Liver (tissue), 9 donors: ENCODE data around the gene SLMAP. TPM values are rescaled to one million over a fixed set of nuclear protein-coding genes. Genes with fewer than 3 reads are reported as not detected.
A peak's percentile ranks its signal among the peaks of the same experiment; 100 is the strongest.

Experiments used
- DNase-seq: peaks from one replicate; pipeline ENCODE4 v3.0.0-alpha.2; 2017; ENCODE audit warnings: low spot score
- H3K27ac ChIP-seq, 2 donors: one replicate each; pipeline ENCODE4 v1.7.0; 2013; ENCODE audit warnings: inconsistent platforms in 2 of 2, low read length in 2 of 2, control low read depth in 1 of 2, low read depth in 1 of 2, mild to moderate bottlenecking in 1 of 2
- H3K27me3 ChIP-seq, 4 donors: one replicate each; pipeline versions ENCODE4 v1.6.1 to v1.7.0; 2013; ENCODE audit warnings: low read length in 3 of 4, inconsistent platforms in 1 of 4, mild to moderate bottlenecking in 1 of 4, moderate library complexity in 1 of 4; ENCODE audit not compliant: control insufficient read depth in 4 of 4, insufficient read depth in 4 of 4
- H3K36me3 ChIP-seq, 4 donors: one replicate each; pipeline versions ENCODE4 v1.6.1 to v1.7.0; 2013; ENCODE audit warnings: low read length in 3 of 4, mild to moderate bottlenecking in 3 of 4, low read depth in 1 of 4, moderate library complexity in 1 of 4; ENCODE audit not compliant: control insufficient read depth in 4 of 4, insufficient read depth in 3 of 4
- H3K4me1 ChIP-seq, 4 donors: one replicate each; pipeline versions ENCODE4 v1.6.1 to v1.7.0; 2013; ENCODE audit warnings: low read length in 3 of 4, mild to moderate bottlenecking in 3 of 4, moderate library complexity in 1 of 4; ENCODE audit not compliant: control insufficient read depth in 4 of 4, insufficient read depth in 4 of 4
- H3K4me3 ChIP-seq, 3 donors: one replicate each; pipeline versions ENCODE4 v1.6.1 to v1.7.0; 2013; ENCODE audit warnings: low read length in 3 of 3, control low read depth in 1 of 3, low read depth in 1 of 3, mild to moderate bottlenecking in 1 of 3
- H3K9ac ChIP-seq, 2 donors: one replicate each; pipeline ENCODE4 v1.7.0; 2013; ENCODE audit warnings: low read length in 2 of 2, mild to moderate bottlenecking in 2 of 2, moderate library complexity in 2 of 2, control low read depth in 1 of 2, low read depth in 1 of 2
- H3K9me3 ChIP-seq, 4 donors: one replicate each; pipeline versions ENCODE4 v1.6.1 to v1.7.0; 2013; ENCODE audit warnings: low read length in 3 of 4; ENCODE audit not compliant: control insufficient read depth in 4 of 4
- EGR1 ChIP-seq, 2 donors: IDR thresholded peaks; 2 replicates each; pipeline ENCODE4 v1.6.1; 2016 to 2018; ENCODE audit warnings: antibody characterized with exemption in 2 of 2, low read depth in 2 of 2
- FOXA1 ChIP-seq: IDR thresholded peaks from 2 replicates; pipeline ENCODE4 v1.6.1; 2016; ENCODE audit warnings: antibody characterized with exemption
- FOXA2 ChIP-seq: IDR thresholded peaks from 2 replicates; pipeline ENCODE4 v1.6.1; 2016; ENCODE audit warnings: antibody characterized with exemption
- GABPA ChIP-seq, 2 donors: IDR thresholded peaks in 1 of 2; conservative IDR thresholded peaks in 1 of 2; 2 replicates each; pipeline ENCODE4 v1.6.1; 2016; ENCODE audit warnings: antibody characterized with exemption in 2 of 2, mild to moderate bottlenecking in 1 of 2, moderate library complexity in 1 of 2
- HNF4A ChIP-seq, 2 donors: conservative IDR thresholded peaks; 2 replicates each; pipeline ENCODE4 v1.6.1; 2016; ENCODE audit warnings: antibody characterized with exemption in 2 of 2, mild to moderate bottlenecking in 2 of 2
- HNF4G ChIP-seq: IDR thresholded peaks from 2 replicates; pipeline ENCODE4 v1.6.1; 2016; ENCODE audit warnings: antibody characterized with exemption
- JUND ChIP-seq, 2 donors: IDR thresholded peaks; 2 replicates each; pipeline ENCODE4 v1.6.1; 2016; ENCODE audit warnings: antibody characterized with exemption in 2 of 2
- NR2F2 ChIP-seq: IDR thresholded peaks from 2 replicates; pipeline ENCODE4 v1.6.1; 2016; ENCODE audit warnings: antibody characterized with exemption
- RAD21 ChIP-seq, 2 donors: IDR thresholded peaks; 2 replicates each; pipeline ENCODE4 v1.6.1; 2016; ENCODE audit warnings: antibody characterized with exemption in 2 of 2, mild to moderate bottlenecking in 2 of 2
- RXRA ChIP-seq, 2 donors: IDR thresholded peaks; 2 replicates each; pipeline ENCODE4 v1.6.1; 2017 to 2018; ENCODE audit warnings: antibody characterized with exemption in 2 of 2, mild to moderate bottlenecking in 1 of 2
- SP1 ChIP-seq: IDR thresholded peaks from 2 replicates; pipeline ENCODE4 v1.6.1; 2018; ENCODE audit warnings: antibody characterized with exemption, mild to moderate bottlenecking
- TAF1 ChIP-seq: conservative IDR thresholded peaks from 2 replicates; pipeline ENCODE4 v1.6.1; 2016; ENCODE audit warnings: antibody characterized with exemption, mild to moderate bottlenecking
- YY1 ChIP-seq: IDR thresholded peaks from 2 replicates; pipeline ENCODE4 v1.6.1; 2016; ENCODE audit warnings: antibody characterized with exemption, mild to moderate bottlenecking
- WGBS: extraction: QIAGEN DNeasy Blood & Tissue Kit; methylation state at CpG from one replicate; pipeline ENCODE4 v1.1.7; 2013; 5-methylcytosine and 5-hydroxymethylcytosine counted together
- polyA plus RNA-seq, 2 donors: library from polyadenylated mRNA; stranded (reverse) in 1 of 2; unstranded in 1 of 2; fragments of 200-250 nt in 1 of 2; fragments of >200 nt in 1 of 2; fragmentation: Nextera tagmentation in 1 of 2; extraction: Ambion mirVana in 1 of 2; gene quantifications; one replicate each; pipeline versions ENCODE4 v1.2.1 to v1.2.3, GENCODE V29; 2013 to 2015
- total RNA-seq, 2 donors: library from RNA; depleted of rRNA; stranded (reverse); fragments of >200 nt; gene quantifications; one replicate each; pipeline ENCODE4 v1.2.3, GENCODE V29; 2014
- TF ChIP-seq, protein P1 (sequence below): IDR thresholded peaks from 2 replicates; pipeline ENCODE4 v1.6.1; 2016; ENCODE audit warnings: antibody characterized with exemption, mild to moderate bottlenecking
- TF ChIP-seq, protein P2 (sequence below): IDR thresholded peaks from 2 replicates; pipeline ENCODE4 v1.6.1; 2016; ENCODE audit warnings: antibody characterized with exemption
- TF ChIP-seq, protein P3 (sequence below): fragments of 150-350 bp; IDR thresholded peaks from 2 replicates; pipeline ENCODE4 v1.5.1; 2017; ENCODE audit warnings: improper control_type of control experiment, low read depth, low read length; ENCODE audit not compliant: missing input control
- TF ChIP-seq, protein P4 (sequence below): IDR thresholded peaks from 2 replicates; pipeline ENCODE4 v1.6.1; 2016; ENCODE audit warnings: antibody characterized with exemption
- TF ChIP-seq, protein P5 (sequence below): IDR thresholded peaks from 2 replicates; pipeline ENCODE4 v1.6.1; 2016; ENCODE audit warnings: antibody characterized with exemption
- donor health status: healthy.
- donor health status: healthy.
- donor health status: healthy.
- donor health status: healthy.
- donor health status: healthy.

SLMAP gene
- total and polyA plus RNA-seq, 4 donors, result 10.2 to 37.8 (median 19.4) TPM

DNA sequence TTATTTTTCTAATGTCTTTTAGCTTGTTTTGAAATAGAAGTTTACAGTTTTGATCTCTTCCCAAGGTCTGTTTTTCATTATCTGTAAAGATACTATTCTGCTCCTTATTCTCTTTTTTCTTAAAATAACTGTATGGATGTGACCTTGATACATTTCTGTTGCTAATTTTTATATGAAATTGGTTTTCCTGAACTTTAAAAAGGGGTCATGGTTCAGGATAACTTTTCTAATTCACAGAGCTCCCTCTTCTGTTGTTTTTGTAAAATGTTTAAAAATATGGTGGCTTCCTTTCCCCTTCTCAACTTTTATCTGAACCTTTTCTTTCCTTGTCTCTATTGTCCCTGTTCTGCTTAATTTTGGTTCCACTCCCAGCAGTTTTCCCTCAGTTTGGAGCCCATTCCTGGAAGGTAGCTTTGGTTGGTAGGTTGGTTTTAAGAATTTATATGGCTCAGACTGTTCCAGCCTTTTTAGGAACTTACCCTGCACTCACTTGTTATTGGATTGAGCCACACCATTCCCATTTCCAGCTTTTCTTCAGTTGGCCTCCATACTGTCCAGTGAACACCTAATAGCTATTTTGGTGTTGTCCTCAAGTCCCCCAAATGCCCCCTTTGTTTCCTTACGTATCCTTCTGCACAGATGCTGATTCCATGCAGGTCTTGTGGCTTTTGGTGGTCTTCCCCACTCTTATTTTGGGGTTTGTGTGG lies 70.3 kb downstream of the SLMAP start:
- no peak overlapping the region for H3K4me3 ChIP-seq
- 95% methylated on average over 1 of the region's 1 CpG for WGBS
- H3K36me3 ChIP-seq, result no peaks in the 10 kb centered on the region
- peaks cover 0 to 36% (median 17%) of the 10 kb centered on the region in 4 donors for H3K4me1 ChIP-seq
- TF ChIP-seq RAD21 (IDR thresholded peaks at IDR 0.05), result peak; percentile 69 to 70
- TF ChIP-seq NR2F2, result no peak
- no peak for TF ChIP-seq GABPA (IDR thresholded peaks at IDR 0.05 in 1 of 2, conservative IDR thresholded peaks at IDR 0.05 in 1 of 2)
- TF ChIP-seq YY1, result peak; percentile 36
- TF ChIP-seq HNF4G, result no peak
- TF ChIP-seq TAF1, result no peak
- TF ChIP-seq, protein P1, sequence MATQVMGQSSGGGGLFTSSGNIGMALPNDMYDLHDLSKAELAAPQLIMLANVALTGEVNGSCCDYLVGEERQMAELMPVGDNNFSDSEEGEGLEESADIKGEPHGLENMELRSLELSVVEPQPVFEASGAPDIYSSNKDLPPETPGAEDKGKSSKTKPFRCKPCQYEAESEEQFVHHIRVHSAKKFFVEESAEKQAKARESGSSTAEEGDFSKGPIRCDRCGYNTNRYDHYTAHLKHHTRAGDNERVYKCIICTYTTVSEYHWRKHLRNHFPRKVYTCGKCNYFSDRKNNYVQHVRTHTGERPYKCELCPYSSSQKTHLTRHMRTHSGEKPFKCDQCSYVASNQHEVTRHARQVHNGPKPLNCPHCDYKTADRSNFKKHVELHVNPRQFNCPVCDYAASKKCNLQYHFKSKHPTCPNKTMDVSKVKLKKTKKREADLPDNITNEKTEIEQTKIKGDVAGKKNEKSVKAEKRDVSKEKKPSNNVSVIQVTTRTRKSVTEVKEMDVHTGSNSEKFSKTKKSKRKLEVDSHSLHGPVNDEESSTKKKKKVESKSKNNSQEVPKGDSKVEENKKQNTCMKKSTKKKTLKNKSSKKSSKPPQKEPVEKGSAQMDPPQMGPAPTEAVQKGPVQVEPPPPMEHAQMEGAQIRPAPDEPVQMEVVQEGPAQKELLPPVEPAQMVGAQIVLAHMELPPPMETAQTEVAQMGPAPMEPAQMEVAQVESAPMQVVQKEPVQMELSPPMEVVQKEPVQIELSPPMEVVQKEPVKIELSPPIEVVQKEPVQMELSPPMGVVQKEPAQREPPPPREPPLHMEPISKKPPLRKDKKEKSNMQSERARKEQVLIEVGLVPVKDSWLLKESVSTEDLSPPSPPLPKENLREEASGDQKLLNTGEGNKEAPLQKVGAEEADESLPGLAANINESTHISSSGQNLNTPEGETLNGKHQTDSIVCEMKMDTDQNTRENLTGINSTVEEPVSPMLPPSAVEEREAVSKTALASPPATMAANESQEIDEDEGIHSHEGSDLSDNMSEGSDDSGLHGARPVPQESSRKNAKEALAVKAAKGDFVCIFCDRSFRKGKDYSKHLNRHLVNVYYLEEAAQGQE, result no peak
- no peak for TF ChIP-seq RXRA (IDR thresholded peaks at IDR 0.05)
- no peak for TF ChIP-seq SP1
- TF ChIP-seq, protein P2, sequence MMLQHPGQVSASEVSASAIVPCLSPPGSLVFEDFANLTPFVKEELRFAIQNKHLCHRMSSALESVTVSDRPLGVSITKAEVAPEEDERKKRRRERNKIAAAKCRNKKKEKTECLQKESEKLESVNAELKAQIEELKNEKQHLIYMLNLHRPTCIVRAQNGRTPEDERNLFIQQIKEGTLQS, result no peak
- TF ChIP-seq HNF4A (conservative IDR thresholded peaks at IDR 0.05), result peak in 1 of 2 donors; percentile 8
- TF ChIP-seq JUND (IDR thresholded peaks at IDR 0.05), result no peak
- TF ChIP-seq, protein P3, sequence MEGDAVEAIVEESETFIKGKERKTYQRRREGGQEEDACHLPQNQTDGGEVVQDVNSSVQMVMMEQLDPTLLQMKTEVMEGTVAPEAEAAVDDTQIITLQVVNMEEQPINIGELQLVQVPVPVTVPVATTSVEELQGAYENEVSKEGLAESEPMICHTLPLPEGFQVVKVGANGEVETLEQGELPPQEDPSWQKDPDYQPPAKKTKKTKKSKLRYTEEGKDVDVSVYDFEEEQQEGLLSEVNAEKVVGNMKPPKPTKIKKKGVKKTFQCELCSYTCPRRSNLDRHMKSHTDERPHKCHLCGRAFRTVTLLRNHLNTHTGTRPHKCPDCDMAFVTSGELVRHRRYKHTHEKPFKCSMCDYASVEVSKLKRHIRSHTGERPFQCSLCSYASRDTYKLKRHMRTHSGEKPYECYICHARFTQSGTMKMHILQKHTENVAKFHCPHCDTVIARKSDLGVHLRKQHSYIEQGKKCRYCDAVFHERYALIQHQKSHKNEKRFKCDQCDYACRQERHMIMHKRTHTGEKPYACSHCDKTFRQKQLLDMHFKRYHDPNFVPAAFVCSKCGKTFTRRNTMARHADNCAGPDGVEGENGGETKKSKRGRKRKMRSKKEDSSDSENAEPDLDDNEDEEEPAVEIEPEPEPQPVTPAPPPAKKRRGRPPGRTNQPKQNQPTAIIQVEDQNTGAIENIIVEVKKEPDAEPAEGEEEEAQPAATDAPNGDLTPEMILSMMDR, result peak; percentile 3
- TF ChIP-seq, protein P4, sequence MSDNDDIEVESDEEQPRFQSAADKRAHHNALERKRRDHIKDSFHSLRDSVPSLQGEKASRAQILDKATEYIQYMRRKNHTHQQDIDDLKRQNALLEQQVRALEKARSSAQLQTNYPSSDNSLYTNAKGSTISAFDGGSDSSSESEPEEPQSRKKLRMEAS, result no peak
- TF ChIP-seq FOXA2, result no peak
- TF ChIP-seq, protein P5, sequence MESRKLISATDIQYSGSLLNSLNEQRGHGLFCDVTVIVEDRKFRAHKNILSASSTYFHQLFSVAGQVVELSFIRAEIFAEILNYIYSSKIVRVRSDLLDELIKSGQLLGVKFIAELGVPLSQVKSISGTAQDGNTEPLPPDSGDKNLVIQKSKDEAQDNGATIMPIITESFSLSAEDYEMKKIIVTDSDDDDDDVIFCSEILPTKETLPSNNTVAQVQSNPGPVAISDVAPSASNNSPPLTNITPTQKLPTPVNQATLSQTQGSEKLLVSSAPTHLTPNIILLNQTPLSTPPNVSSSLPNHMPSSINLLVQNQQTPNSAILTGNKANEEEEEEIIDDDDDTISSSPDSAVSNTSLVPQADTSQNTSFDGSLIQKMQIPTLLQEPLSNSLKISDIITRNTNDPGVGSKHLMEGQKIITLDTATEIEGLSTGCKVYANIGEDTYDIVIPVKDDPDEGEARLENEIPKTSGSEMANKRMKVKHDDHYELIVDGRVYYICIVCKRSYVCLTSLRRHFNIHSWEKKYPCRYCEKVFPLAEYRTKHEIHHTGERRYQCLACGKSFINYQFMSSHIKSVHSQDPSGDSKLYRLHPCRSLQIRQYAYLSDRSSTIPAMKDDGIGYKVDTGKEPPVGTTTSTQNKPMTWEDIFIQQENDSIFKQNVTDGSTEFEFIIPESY, result no peak
- TF ChIP-seq EGR1 (IDR thresholded peaks at IDR 0.05; ENCODE audit: low read depth in 2 of 2), result no peak
- TF ChIP-seq FOXA1, result no peak
- no peaks in the 10 kb centered on the region for H3K9me3 ChIP-seq
- no peak overlapping the region for H3K27ac ChIP-seq
- H3K9ac ChIP-seq, result peak overlapping the region in 1 of 2 donors; percentile 12
- DNase-seq, result no peak
- no peaks in the 10 kb centered on the region for H3K27me3 ChIP-seq
